Regular cardiac myocyte (primary cell): ENCODE measurements around the gene PDZD8. TPM values are rescaled to one million over a fixed set of nuclear protein-coding genes. Genes with fewer than 3 reads are reported as not detected.

Experiments used
- total RNA-seq: library from RNA; depleted of rRNA; stranded (reverse); fragments of >200 nt; gene quantifications from 2 replicates; pipeline ENCODE4 v1.2.3, GENCODE V29; 2014

The PDZD8 gene
- 13.5 and 18.2 TPM in 2 replicates for total RNA-seq

GRCh38 chr10:117375360-117376178 lies at the start of gene PDZD8:
TSS of gene PDZD8 (minus strand) at chr10:117375440. CDS start at chr10:117375227, 213 bp downstream.

GRCh38 chr10:117240621-117241529 lies 134.4 kb downstream of the PDZD8 start, which contains the start of gene SLC18A2:
TSS of gene SLC18A2 (plus strand) at chr10:117241114. CDS start at chr10:117241694, 580 bp downstream.

Other genes with a start within 250 kb of the PDZD8 start
- not detected in 2 replicates for gene VAX1, start 237.2 kb downstream of the PDZD8 start, total RNA-seq
- gene KCNK18, start 178.0 kb downstream of the PDZD8 start, total RNA-seq, result not detected in 2 replicates
- gene SLC18A2, start 134.3 kb downstream of the PDZD8 start, total RNA-seq, result not detected in 2 replicates
- gene EMX2, start 167.3 kb upstream of the PDZD8 start, total RNA-seq, result under 0.01 and 0.28 TPM in 2 replicates